ENCODE results near the gene DLEC1. TPM values are rescaled to one million over a fixed set of nuclear protein-coding genes. Genes with fewer than 3 reads are reported as not detected.

Gene DLEC1
- total RNA-seq, 1 experiment from 2014 or later = 0.81 TPM

GRCh38 chr3:38119821-38120692, 81.0 kb downstream of the DLEC1 start:
- DNase-seq (ENCODE audit: low spot score) (peak; percentile 1), ATAC-seq (no peak)
- TF ChIP-seq MXD4 (CRISPR knock-in tag; IDR thresholded peaks at IDR 0.05; ENCODE audit: borderline replicate concordance) = no peak
- TF ChIP-seq ZNF138 (CRISPR knock-in tag; conservative IDR thresholded peaks at IDR 0.05) = no peak
- no peak for TF ChIP-seq USF2 (CRISPR knock-in tag; IDR thresholded peaks at IDR 0.05)
- no peak for TF ChIP-seq JAZF1 (CRISPR knock-in tag; IDR thresholded peaks at IDR 0.05)
- no peak for TF ChIP-seq E2F5 (CRISPR knock-in tag; IDR thresholded peaks at IDR 0.05)
- no peak for TF ChIP-seq KAT7 (CRISPR knock-in tag; IDR thresholded peaks at IDR 0.05; ENCODE audit: borderline replicate concordance)
- no peak for TF ChIP-seq ZBTB21 (CRISPR knock-in tag; IDR thresholded peaks at IDR 0.05; ENCODE audit: borderline replicate concordance)
- no peak for TF ChIP-seq TEAD1 (CRISPR knock-in tag; IDR thresholded peaks at IDR 0.05)
- no peak for TF ChIP-seq ZMAT4 (CRISPR knock-in tag; IDR thresholded peaks at IDR 0.05)
- TF ChIP-seq PRRX2 (CRISPR knock-in tag; IDR thresholded peaks at IDR 0.05) = no peak
- TF ChIP-seq TP53 (CRISPR knock-in tag; IDR thresholded peaks at IDR 0.05) = no peak
- TF ChIP-seq EMX1 (CRISPR knock-in tag; IDR thresholded peaks at IDR 0.05) = no peak
- TF ChIP-seq ERG (CRISPR knock-in tag; IDR thresholded peaks at IDR 0.05) = no peak
- no peak for TF ChIP-seq ATF6 (CRISPR knock-in tag; IDR thresholded peaks at IDR 0.05)
- TF ChIP-seq FOXP1 (CRISPR knock-in tag; IDR thresholded peaks at IDR 0.05; ENCODE audit: borderline replicate concordance) = no peak
- TF ChIP-seq NFYB (CRISPR knock-in tag; conservative IDR thresholded peaks at IDR 0.05; ENCODE audit: low read depth) = no peak
- Mint-ChIP-seq H3K9me3 (no peaks in the 10 kb centered on the region), H3K4me3 (no peak overlapping the region), H3K27me3 (ENCODE audit: low read depth) (peaks cover 6% of the 10 kb centered on the region), H3K27ac (no peak overlapping the region), H3K36me3 (peaks cover 19% of the 10 kb centered on the region), H3K4me1 (no peaks in the 10 kb centered on the region)
- CTCF ChIA-PET = interaction anchor here (0.9 to 1.6 kb wide), 3 partner anchors 17 to 123 kb away, joined by 3 to 8 read pairs (median 4); partner anchors contain the start of gene ACAA1
- POLR2A ChIA-PET = no interaction called here

- Mint-ChIP-seq H3K4me1 (no peaks in the 10 kb centered on the region), H3K36me3 (peaks cover 27% of the 10 kb centered on the region), H3K4me3 (no peak overlapping the region), H3K9me3 (no peaks in the 10 kb centered on the region), H3K27me3 (ENCODE audit: low read depth) (peaks cover 3% of the 10 kb centered on the region), H3K27ac (no peak overlapping the region)
- ATAC-seq = no peak
- CTCF ChIA-PET = interaction anchor here (0.5 to 1.2 kb wide), 2 partner anchors 93 to 124 kb away, joined by 3 to 4 read pairs; no protein-coding TSS in a partner anchor
- POLR2A ChIA-PET = no interaction called here
- no peak for TF ChIP-seq SP1 (CRISPR knock-in tag; conservative IDR thresholded peaks at IDR 0.05)
- no peak for DNase-seq (ENCODE audit: low spot score)
Measured at GRCh38 chr3:38120693-38121450, 81.9 kb downstream of the DLEC1 start.

All from WTC11 (cell line).